ENCODE measurements around the gene CFAP43.
"Not testable (repeated sequence)": the region's sequence is repeated elsewhere in the genome, so short reads cannot be mapped to it uniquely, and the experiment has no call there.

Gene CFAP43

GRCh38 chr10:104201636-104202035 is 30.5 kb downstream of the CFAP43 start:
- TF ChIP-seq, protein P1, sequence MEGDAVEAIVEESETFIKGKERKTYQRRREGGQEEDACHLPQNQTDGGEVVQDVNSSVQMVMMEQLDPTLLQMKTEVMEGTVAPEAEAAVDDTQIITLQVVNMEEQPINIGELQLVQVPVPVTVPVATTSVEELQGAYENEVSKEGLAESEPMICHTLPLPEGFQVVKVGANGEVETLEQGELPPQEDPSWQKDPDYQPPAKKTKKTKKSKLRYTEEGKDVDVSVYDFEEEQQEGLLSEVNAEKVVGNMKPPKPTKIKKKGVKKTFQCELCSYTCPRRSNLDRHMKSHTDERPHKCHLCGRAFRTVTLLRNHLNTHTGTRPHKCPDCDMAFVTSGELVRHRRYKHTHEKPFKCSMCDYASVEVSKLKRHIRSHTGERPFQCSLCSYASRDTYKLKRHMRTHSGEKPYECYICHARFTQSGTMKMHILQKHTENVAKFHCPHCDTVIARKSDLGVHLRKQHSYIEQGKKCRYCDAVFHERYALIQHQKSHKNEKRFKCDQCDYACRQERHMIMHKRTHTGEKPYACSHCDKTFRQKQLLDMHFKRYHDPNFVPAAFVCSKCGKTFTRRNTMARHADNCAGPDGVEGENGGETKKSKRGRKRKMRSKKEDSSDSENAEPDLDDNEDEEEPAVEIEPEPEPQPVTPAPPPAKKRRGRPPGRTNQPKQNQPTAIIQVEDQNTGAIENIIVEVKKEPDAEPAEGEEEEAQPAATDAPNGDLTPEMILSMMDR (IDR thresholded peaks at IDR 0.05; ENCODE audit: insufficient read depth, low read depth, low read length, missing control alignments) = no peak
- no peak for DNase-seq (ENCODE audit: low read depth)

DNA sequence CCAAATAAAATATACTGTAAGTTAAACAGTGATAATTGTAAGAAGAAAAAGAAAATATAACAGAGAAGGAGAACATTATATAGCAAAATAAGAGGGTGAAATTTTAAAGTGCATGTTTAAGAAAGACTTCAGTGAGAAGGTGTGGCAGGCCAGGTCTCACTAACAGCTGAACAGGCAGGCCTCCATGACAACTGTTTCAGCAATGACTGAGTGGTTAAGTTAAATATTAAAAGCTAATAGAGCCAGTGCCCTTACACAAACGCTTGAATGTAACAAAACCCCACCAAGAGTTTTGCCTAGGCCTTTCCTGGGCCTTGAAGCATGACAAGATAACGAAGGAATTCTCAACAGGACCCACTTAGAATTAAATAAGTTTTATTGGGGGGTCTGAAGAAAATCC is 32.6 kb downstream of the CFAP43 start:
- H3K4me3 ChIP-seq (ENCODE audit: low read depth, low read length) = no peak overlapping the region
- no peak for DNase-seq (ENCODE audit: low read depth)
- TF ChIP-seq, protein P1 (IDR thresholded peaks at IDR 0.05; ENCODE audit: insufficient read depth, low read depth, low read length, missing control alignments) = no peak

More at GRCh38 chr10:104201636-104202035, 30.5 kb downstream of the CFAP43 start:
- no peak overlapping the region for H3K4me3 ChIP-seq (ENCODE audit: low read depth, low read length)

GRCh38 chr10:104197364-104197763 is 34.8 kb downstream of the CFAP43 start:
- no peak overlapping the region for H3K4me3 ChIP-seq (ENCODE audit: low read depth, low read length)
- TF ChIP-seq, protein P1 (IDR thresholded peaks at IDR 0.05; ENCODE audit: insufficient read depth, low read depth, low read length, missing control alignments) = no peak
- DNase-seq (ENCODE audit: low read depth) = no peak

DNA sequence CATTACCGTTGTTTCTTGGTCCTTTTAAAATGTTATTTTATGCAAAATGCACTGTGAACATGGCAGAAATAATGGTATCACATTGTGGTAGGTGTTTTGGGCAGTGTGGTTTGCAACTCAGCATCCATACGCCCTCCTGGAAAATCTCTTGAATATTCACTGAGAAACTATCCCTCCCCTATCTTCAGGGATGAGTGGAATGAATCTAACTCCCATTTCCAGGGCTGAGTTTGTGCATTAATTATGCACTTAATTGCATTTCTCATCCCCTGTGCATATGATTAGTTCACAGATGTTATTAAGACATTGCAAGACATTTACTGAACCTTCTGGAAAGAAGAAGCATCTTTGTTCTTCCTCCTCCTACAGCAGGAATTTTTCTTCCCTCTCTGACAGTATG is 36.5 kb downstream of the CFAP43 start:
- no peak for DNase-seq (ENCODE audit: low read depth)
- TF ChIP-seq, protein P1 (IDR thresholded peaks at IDR 0.05; ENCODE audit: insufficient read depth, low read depth, low read length, missing control alignments) = no peak
- H3K4me3 ChIP-seq (ENCODE audit: low read depth, low read length) = no peak overlapping the region

GRCh38 chr10:104193787-104194186 is 38.4 kb downstream of the CFAP43 start:
- no peak overlapping the region for H3K4me3 ChIP-seq (ENCODE audit: low read depth, low read length)
- DNase-seq (ENCODE audit: low read depth) = no peak
- TF ChIP-seq, protein P1 (IDR thresholded peaks at IDR 0.05; ENCODE audit: insufficient read depth, low read depth, low read length, missing control alignments) = no peak

DNA sequence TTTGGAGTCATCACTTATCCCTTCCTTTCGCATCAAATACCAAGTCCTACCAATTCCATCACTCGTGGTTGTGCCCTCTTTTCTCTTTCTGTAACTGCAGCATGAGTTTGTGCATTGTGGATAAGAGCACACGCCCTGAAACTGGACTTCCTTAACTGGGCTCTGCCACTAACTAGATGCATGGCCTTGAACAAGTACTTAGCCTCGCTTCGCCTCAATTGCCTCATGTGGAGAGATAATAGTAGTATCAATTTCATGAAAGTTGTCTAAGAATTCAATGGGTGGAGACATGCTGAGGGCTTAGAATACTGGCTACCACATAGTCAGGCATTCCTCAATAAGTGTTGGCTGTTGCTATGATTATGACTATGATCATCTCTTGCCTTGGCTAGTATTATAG is 41.5 kb downstream of the CFAP43 start:
- no peak for DNase-seq (ENCODE audit: low read depth)
- TF ChIP-seq, protein P1 (IDR thresholded peaks at IDR 0.05; ENCODE audit: insufficient read depth, low read depth, low read length, missing control alignments) = no peak
- H3K4me3 ChIP-seq (ENCODE audit: low read depth, low read length) = no peak overlapping the region

DNA sequence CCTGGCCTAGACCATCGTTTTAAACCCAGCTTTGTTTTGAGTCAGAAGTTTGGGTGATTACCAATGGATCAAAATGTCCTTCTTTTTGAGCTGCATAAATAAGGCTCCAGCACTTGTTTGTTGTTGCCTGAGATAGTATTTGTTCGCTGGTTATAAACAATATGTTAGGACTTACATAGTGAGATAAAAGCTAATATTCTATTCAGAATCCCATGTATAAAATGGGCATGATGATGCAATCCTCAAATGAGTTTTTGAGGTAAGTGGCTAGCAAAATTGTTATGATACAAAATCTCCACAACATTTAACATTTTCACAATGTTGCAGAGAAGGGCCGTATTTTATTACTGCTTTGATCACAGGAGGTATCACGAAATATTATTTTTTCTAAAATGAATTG is 48.5 kb downstream of the CFAP43 start:
- TF ChIP-seq, protein P1 (IDR thresholded peaks at IDR 0.05; ENCODE audit: insufficient read depth, low read depth, low read length, missing control alignments) = no peak
- no peak overlapping the region for H3K4me3 ChIP-seq (ENCODE audit: low read depth, low read length)
- DNase-seq (ENCODE audit: low read depth) = no peak

DNA sequence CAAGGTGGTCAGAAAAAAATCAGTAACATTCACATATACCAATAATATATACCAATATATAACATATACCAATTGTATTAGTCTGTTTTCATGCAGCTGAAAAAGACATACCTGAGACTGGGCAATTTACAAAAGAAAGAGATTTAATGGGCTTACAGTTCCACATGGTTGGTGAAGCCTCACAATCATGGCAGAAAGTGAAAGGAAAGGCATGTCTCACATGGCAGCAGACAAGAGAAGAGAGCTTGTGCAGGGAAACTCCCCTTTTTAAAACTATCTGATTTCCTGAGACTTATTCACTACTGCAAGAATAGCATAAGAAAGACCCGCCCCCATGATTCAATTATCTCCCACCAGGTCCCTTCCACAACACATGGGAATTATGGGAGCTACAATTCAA is 58.0 kb downstream of the CFAP43 start:
- peak; percentile 5 for DNase-seq (ENCODE audit: low read depth)
- H3K4me3 ChIP-seq (ENCODE audit: low read depth, low read length) = not testable (repeated sequence)
